Caco-2 (cell line): ENCODE measurements around the gene TBC1D24. TPM values are rescaled to one million over a fixed set of nuclear protein-coding genes. Genes with fewer than 3 reads are reported as not detected.

ENCODE experiments used
- BruUV-seq: library from RNA; stranded (reverse); fragments of 400-500 nt; replicated peaks from 2 replicates; lab custom pipeline; 2021; lab: Mats Ljungman, UMichigan
- CTCF ChIA-PET: fragments of 300-600 bp; sonication (Branson Sonifier 250); formaldehyde crosslinking; loops from one replicate; lab custom pipeline; 2022; ENCODE audit warnings: antibody characterized with exemption; lab: Charles Lee
- POLR2A ChIA-PET: fragments of 300-600 bp; sonication (Branson Sonifier 250); formaldehyde crosslinking; loops from one replicate; lab custom pipeline; 2022; ENCODE audit warnings: antibody characterized with exemption; lab: Charles Lee
- DNase-seq, 2 experiments: peaks; one replicate each; pipeline versions ENCODE4 v3.0.0 to v3.0.0-alpha.2; 2020 to 2022
- H3K27me3 ChIP-seq: replicated peaks from 2 replicates; pipeline ENCODE4 v1.6.0; 2011; ENCODE audit warnings: low read length; ENCODE audit not compliant: control insufficient read depth, insufficient read depth
- H3K36me3 ChIP-seq: 2 replicates; pipeline ENCODE4 v1.5.1; 2011; ENCODE audit warnings: low read length; ENCODE audit not compliant: control insufficient read depth, insufficient read depth
- H3K4me1 ChIP-seq: fragments of 250-450 bp; sonication (Bioruptor Pico); 2 replicates; pipeline ENCODE4 v1.5.1; 2020; ENCODE audit warnings: mild to moderate bottlenecking
- H3K4me3 ChIP-seq: 2 replicates; pipeline ENCODE4 v1.5.1; 2011; ENCODE audit warnings: low read depth, mild to moderate bottlenecking, control low read depth, low read length
- H3K9me3 ChIP-seq: fragments of 250-450 bp; sonication (Bioruptor Pico); 2 replicates; pipeline ENCODE4 v1.5.1; 2020; ENCODE audit warnings: mild to moderate bottlenecking, moderate library complexity
- H3K27ac Mint-ChIP-seq: one replicate; pipeline ENCODE4 v1.8.0; 2022; ENCODE audit warnings: mixed read lengths; ENCODE audit not compliant: unreplicated experiment
- H3K27me3 Mint-ChIP-seq: one replicate; pipeline ENCODE4 v1.8.0; 2022; ENCODE audit warnings: mixed read lengths; ENCODE audit not compliant: insufficient read depth, unreplicated experiment
- H3K36me3 Mint-ChIP-seq: one replicate; pipeline ENCODE4 v1.8.0; 2022; ENCODE audit warnings: mild to moderate bottlenecking, mixed read lengths; ENCODE audit not compliant: insufficient read depth, unreplicated experiment
- H3K4me1 Mint-ChIP-seq: one replicate; pipeline ENCODE4 v1.8.0; 2022; ENCODE audit warnings: low read depth, mixed read lengths; ENCODE audit not compliant: unreplicated experiment
- H3K4me3 Mint-ChIP-seq: one replicate; pipeline ENCODE4 v1.8.0; 2022; ENCODE audit warnings: mild to moderate bottlenecking, moderate library complexity, mixed read lengths; ENCODE audit not compliant: unreplicated experiment
- H3K9me3 Mint-ChIP-seq: one replicate; pipeline ENCODE4 v1.8.0; 2022; ENCODE audit warnings: mixed read lengths; ENCODE audit not compliant: unreplicated experiment
- CTCF ChIP-seq, 2 experiments: fragments of 200-600 bp in 1 of 2; IDR thresholded peaks; 1 replicate in 1 of 2; 2 replicates in 1 of 2; pipeline versions ENCODE4 v1.5.1 to v1.8.0; 2011 to 2022; ENCODE audit warnings: antibody characterized with exemption in 1 of 2, control low read depth in 1 of 2, inconsistent platforms in 1 of 2, low read depth in 1 of 2, low read length in 1 of 2, mild to moderate bottlenecking in 1 of 2, moderate library complexity in 1 of 2; ENCODE audit not compliant: insufficient read depth in 1 of 2, severe bottlenecking in 1 of 2, unreplicated experiment in 1 of 2
- intact Hi-C: fragments of 100-400 bp; cut with micrococcal nuclease; formaldehyde crosslinking; loops from one replicate; pipeline ENCODE4 v1.10.0; 2022; ENCODE audit not compliant: unreplicated experiment
- total RNA-seq: library from RNA; stranded (reverse); gene quantifications from 2 replicates; pipeline ENCODE4 v1.2.3, GENCODE V29; 2022

Gene TBC1D24
- total RNA-seq, 1 experiment from 2014 or later: 20.8 TPM

GRCh38 chr16:2475413-2476344, 752 bp downstream of the TBC1D24 start:
- Mint-ChIP-seq H3K27ac (no peak overlapping the region), H3K4me1 (peaks cover 5% of the 10 kb centered on the region), H3K9me3 (no peaks in the 10 kb centered on the region), H3K27me3 (no peaks in the 10 kb centered on the region), H3K36me3 (peaks cover 16% of the 10 kb centered on the region), H3K4me3 (peak overlapping the region; percentile 73)
- Histone ChIP-seq H3K4me1 (peaks cover 24% of the 10 kb centered on the region), H3K9me3 (no peaks in the 10 kb centered on the region), H3K36me3 (no peaks in the 10 kb centered on the region), H3K4me3 (peak overlapping the region; percentile 92), H3K27me3 (no peaks in the 10 kb centered on the region)
- no peak for TF ChIP-seq CTCF (IDR thresholded peaks at IDR 0.05; ENCODE audit: insufficient read depth in 1 of 2, low read depth in 1 of 2, low read length in 1 of 2, severe bottlenecking in 1 of 2, unreplicated experiment in 1 of 2)
- CTCF ChIA-PET: interaction anchor here (1.7 kb wide), 1 partner anchor 26 kb away, joined by 8 read pairs; no protein-coding TSS in a partner anchor
- intact Hi-C loops: loop anchor here (2.0 kb wide), 1 partner anchor 25 kb away; no protein-coding TSS in a partner anchor
- peak in 1 of 2 experiments; percentile 64 for DNase-seq
- POLR2A ChIA-PET: interaction anchor here (1.3 kb wide), 1 partner anchor 16 kb away, joined by 4 read pairs; the partner anchor contains the start of gene TEDC2
- BruUV-seq: no TSS peak

DNA sequence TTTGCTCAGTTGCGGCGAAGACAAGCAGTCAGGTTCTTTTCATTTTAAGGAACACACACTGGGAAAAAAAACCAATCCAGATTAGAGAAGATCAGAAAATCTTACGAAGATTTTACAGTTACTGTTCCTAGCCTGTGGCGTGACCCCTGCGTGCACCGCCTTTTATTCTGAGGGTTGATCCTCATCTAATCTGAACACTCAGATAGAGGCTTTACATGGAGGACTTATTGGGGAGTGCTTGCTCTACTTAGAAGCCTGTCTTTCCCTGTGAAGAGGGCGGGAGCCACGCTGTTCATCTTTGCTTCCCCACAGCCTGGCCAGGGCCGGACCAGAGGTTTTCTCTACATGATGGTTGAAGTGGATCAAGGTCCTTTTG, 1.4 kb downstream of the TBC1D24 start:
- H3K4me3 ChIP-seq: no peak overlapping the region
- H3K36me3 ChIP-seq: no peaks in the 10 kb centered on the region
- peaks cover 5% of the 10 kb centered on the region for H3K4me1 Mint-ChIP-seq
- H3K9me3 Mint-ChIP-seq: no peaks in the 10 kb centered on the region
- peaks cover 16% of the 10 kb centered on the region for H3K36me3 Mint-ChIP-seq
- H3K9me3 ChIP-seq: no peaks in the 10 kb centered on the region
- H3K4me1 ChIP-seq: peaks cover 24% of the 10 kb centered on the region
- no peak for DNase-seq
- BruUV-seq: no TSS peak
- H3K27ac Mint-ChIP-seq: no peak overlapping the region
- CTCF ChIA-PET: no interaction called here
- no peaks in the 10 kb centered on the region for H3K27me3 ChIP-seq
- H3K27me3 Mint-ChIP-seq: no peaks in the 10 kb centered on the region
- POLR2A ChIA-PET: no interaction called here
- intact Hi-C loops: no loop called here
- H3K4me3 Mint-ChIP-seq: peak overlapping the region; percentile 73
- no peak for TF ChIP-seq CTCF (IDR thresholded peaks at IDR 0.05; ENCODE audit: insufficient read depth in 1 of 2, low read depth in 1 of 2, low read length in 1 of 2, severe bottlenecking in 1 of 2, unreplicated experiment in 1 of 2)

GRCh38 chr16:2476741-2477140, 1.8 kb downstream of the TBC1D24 start:
- intact Hi-C loops: no loop called here
- H3K27me3 Mint-ChIP-seq: no peaks in the 10 kb centered on the region
- POLR2A ChIA-PET: interaction anchor here (0.5 kb wide), 1 partner anchor 38 kb away, joined by 3 read pairs; no protein-coding TSS in a partner anchor
- Histone ChIP-seq H3K27me3 (no peaks in the 10 kb centered on the region), H3K9me3 (no peaks in the 10 kb centered on the region), H3K4me3 (no peak overlapping the region), H3K36me3 (no peaks in the 10 kb centered on the region), H3K4me1 (peaks cover 20% of the 10 kb centered on the region)
- TF ChIP-seq CTCF (IDR thresholded peaks at IDR 0.05; ENCODE audit: insufficient read depth in 1 of 2, low read depth in 1 of 2, low read length in 1 of 2, severe bottlenecking in 1 of 2, unreplicated experiment in 1 of 2): no peak
- BruUV-seq: TSS peak; percentile 31
- CTCF ChIA-PET: interaction anchor here (0.6 kb wide), 1 partner anchor 25 kb away, joined by 3 read pairs; no protein-coding TSS in a partner anchor
- no peak for DNase-seq
- peaks cover 5% of the 10 kb centered on the region for H3K4me1 Mint-ChIP-seq
- H3K27ac Mint-ChIP-seq: no peak overlapping the region
- no peak overlapping the region for H3K4me3 Mint-ChIP-seq
- H3K9me3 Mint-ChIP-seq: no peaks in the 10 kb centered on the region
- peaks cover 16% of the 10 kb centered on the region for H3K36me3 Mint-ChIP-seq
